Measurements from ENCODE around the gene ADD3. TPM values are rescaled to one million over a fixed set of nuclear protein-coding genes. Genes with fewer than 3 reads are reported as not detected.

Gene ADD3
- total and polyA plus RNA-seq, 5 donors: 47.4 to 146 (median 122) TPM

- intact Hi-C loops (cut with DNase I): no loop called here
- H3K4me1 ChIP-seq (ENCODE audit: control insufficient read depth, insufficient read depth, low read length): peaks cover 5% of the 10 kb centered on the region
- no peak overlapping the region for H3K27ac ChIP-seq (ENCODE audit: low read length)
- no peaks in the 10 kb centered on the region for H3K27me3 ChIP-seq (ENCODE audit: control insufficient read depth, insufficient read depth)
- peak overlapping the region; percentile 27 for H3K4me3 ChIP-seq (ENCODE audit: low read length)
- H3K9me3 ChIP-seq (ENCODE audit: control insufficient read depth, low read length): no peaks in the 10 kb centered on the region
- DNase-seq: peak in 2 of 3 donors; percentile 27 to 47
- peak; percentile 66 to 81 for ATAC-seq
- 9% methylated on average over 10 of the region's 10 CpGs for WGBS
These were observed 161.1 kb downstream of the ADD3 start for GRCh38 chr10:110168601-110169481.

DNA sequence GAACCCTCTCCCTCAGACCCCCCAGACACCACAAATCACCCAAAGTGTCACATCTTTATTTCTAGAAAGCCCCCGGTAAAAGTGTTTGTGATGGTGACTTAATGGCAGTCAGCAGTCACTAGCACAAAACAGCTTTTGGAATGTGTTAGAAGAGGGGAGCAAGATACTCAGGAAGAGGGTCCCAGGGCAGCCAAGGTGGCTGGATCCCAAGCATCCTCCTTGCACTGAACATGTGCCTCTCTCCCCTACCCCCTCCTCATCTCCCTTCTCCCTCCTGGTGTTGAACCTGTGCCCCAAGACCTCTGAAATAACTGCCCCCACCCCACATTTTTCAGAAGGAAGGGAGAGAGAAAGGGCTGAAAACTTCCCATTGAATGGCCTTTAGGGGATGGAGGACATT lies 161.8 kb downstream of the ADD3 start:
- Histone ChIP-seq H3K4me3 (ENCODE audit: low read length) (no peak overlapping the region), H3K27ac (ENCODE audit: low read length) (no peak overlapping the region), H3K27me3 (ENCODE audit: control insufficient read depth, insufficient read depth) (no peaks in the 10 kb centered on the region), H3K4me1 (ENCODE audit: control insufficient read depth, insufficient read depth, low read length) (peaks cover 5% of the 10 kb centered on the region), H3K9me3 (ENCODE audit: control insufficient read depth, low read length) (no peaks in the 10 kb centered on the region)
- 24% methylated on average over 1 of the region's 1 CpG for WGBS
- intact Hi-C loops (cut with DNase I): no loop called here
- DNase-seq (no peak), ATAC-seq (no peak)

DNA sequence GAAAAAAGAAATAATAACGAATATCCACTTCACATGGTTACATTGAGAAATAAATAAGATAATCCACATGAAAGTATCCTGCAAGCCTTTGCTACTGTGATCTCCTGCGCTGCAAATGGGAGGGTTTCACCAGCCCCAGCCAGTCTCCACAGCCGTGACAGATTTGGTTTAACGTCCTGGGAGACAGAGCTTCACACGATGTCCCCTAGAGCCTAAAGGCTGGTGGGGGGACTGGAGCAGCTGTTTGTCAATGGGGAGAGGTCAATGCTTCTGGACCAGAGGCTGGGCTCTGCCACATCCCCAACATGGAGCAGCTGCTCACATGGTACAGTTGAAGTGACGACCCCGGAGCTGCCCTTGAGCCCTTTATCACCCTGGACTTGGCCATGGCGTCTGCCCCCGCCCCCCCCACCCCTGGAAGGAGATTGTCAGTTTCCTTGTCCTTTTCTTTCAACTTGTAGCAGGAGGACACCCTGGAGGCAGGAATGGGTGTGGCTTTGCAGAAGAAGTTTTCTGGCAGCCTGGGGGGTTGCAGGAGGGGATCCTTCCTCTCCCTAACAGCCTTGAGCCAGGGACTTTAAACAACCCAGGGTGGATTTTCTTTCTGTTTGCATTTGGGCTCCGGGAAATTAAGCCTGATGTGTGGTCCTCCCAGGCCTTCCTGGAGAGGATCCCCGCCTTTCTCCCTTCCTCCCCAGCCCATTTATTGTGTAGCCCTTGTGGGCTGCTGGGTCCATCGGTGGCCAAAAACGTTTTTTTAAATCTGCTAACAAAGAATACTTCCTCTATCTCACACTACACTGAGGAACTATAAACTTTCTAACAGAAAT lies 162.6 kb downstream of the ADD3 start:
- DNase-seq: peak in 2 of 3 donors; percentile 50 to 56
- 15% methylated on average over 13 of the region's 13 CpGs for WGBS
- H3K27me3 ChIP-seq (ENCODE audit: control insufficient read depth, insufficient read depth): no peaks in the 10 kb centered on the region
- no peaks in the 10 kb centered on the region for H3K9me3 ChIP-seq (ENCODE audit: control insufficient read depth, low read length)
- H3K27ac ChIP-seq (ENCODE audit: low read length): peak overlapping the region; percentile 42
- no peak overlapping the region for H3K4me3 ChIP-seq (ENCODE audit: low read length)
- peaks cover 5% of the 10 kb centered on the region for H3K4me1 ChIP-seq (ENCODE audit: control insufficient read depth, insufficient read depth, low read length)
- ATAC-seq: peak; percentile 66 to 85
- intact Hi-C loops (cut with DNase I): no loop called here

DNA sequence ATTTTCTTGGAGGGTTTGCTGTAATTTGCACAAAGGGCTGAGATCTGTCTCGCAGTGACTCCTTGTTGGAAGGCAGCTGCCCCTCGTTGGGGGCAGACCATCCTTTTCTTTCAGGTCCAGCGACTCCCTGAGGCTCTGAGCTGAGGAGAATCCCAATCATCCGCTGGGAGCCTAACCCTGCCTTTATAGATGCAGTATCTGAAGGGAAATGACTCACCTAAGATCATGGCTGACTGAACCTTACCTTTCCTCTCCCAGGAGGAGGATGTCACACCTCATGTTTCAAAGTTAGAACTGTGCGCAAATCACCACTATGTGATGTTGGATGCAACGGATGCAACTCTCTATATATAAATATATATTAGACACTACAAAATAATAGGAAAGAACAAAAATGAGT lies 163.2 kb downstream of the ADD3 start:
- intact Hi-C loops (cut with DNase I): no loop called here
- Histone ChIP-seq H3K27ac (ENCODE audit: low read length) (peak overlapping the region; percentile 3), H3K4me3 (ENCODE audit: low read length) (no peak overlapping the region), H3K27me3 (ENCODE audit: control insufficient read depth, insufficient read depth) (no peaks in the 10 kb centered on the region), H3K9me3 (ENCODE audit: control insufficient read depth, low read length) (no peaks in the 10 kb centered on the region), H3K4me1 (ENCODE audit: control insufficient read depth, insufficient read depth, low read length) (peaks cover 5% of the 10 kb centered on the region)
- DNase-seq: no peak
- 55% methylated on average over 6 of the region's 6 CpGs for WGBS
- peak in 1 of 2 donors; percentile 34 for ATAC-seq

DNA sequence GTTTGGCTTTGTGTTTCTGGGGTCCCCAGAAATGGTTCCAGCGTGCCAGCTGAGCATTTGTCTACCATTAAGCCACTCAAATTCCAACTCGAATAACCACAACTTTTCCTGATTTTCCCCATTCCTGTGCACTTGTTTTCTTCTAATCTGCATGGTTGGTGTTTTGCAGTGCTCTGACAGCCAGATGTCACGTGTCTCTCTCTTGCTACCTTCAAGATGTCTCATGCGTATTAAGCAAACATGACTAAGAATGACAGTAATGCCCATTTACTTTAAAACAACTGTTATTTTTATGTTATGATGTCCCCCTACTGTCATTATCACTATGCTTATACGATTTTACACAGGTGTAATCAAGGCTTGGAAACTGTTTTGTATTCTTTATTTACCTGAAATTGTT lies 164.4 kb downstream of the ADD3 start:
- ATAC-seq (no peak), DNase-seq (no peak)
- intact Hi-C loops (cut with DNase I): no loop called here
- H3K27ac ChIP-seq (ENCODE audit: low read length): no peak overlapping the region
- no peaks in the 10 kb centered on the region for H3K27me3 ChIP-seq (ENCODE audit: control insufficient read depth, insufficient read depth)
- H3K4me3 ChIP-seq (ENCODE audit: low read length): no peak overlapping the region
- 85% methylated on average over 5 of the region's 5 CpGs for WGBS
- H3K4me1 ChIP-seq (ENCODE audit: control insufficient read depth, insufficient read depth, low read length): peaks cover 5% of the 10 kb centered on the region
- no peaks in the 10 kb centered on the region for H3K9me3 ChIP-seq (ENCODE audit: control insufficient read depth, low read length)

DNA sequence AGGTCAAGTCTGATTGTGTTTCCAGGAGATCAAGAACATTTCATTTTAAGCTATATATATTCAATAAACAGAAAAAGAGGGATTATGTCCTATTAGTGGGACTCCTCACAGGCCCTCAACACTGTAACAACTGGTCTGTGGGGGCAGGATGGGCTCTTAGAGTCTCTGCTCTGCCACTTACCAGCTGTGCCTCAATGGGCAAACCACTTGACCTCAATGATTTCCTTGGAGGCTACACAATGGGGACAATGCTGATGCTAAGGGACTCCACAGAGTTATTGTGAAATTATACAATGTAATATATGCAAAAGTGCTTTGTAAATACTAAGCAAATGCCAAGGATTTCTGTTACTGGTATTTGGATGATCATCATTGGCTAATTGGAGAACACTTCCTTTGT lies 166.4 kb downstream of the ADD3 start:
- ATAC-seq (no peak), DNase-seq (no peak)
- intact Hi-C loops (cut with DNase I): loop anchor here in 1 of 4 donors (1.0 kb wide), 1 partner anchor 18 kb away; no protein-coding TSS in a partner anchor
- Histone ChIP-seq H3K4me3 (ENCODE audit: low read length) (no peak overlapping the region), H3K27ac (ENCODE audit: low read length) (no peak overlapping the region), H3K27me3 (ENCODE audit: control insufficient read depth, insufficient read depth) (no peaks in the 10 kb centered on the region), H3K9me3 (ENCODE audit: control insufficient read depth, low read length) (no peaks in the 10 kb centered on the region), H3K4me1 (ENCODE audit: control insufficient read depth, insufficient read depth, low read length) (peaks cover 3% of the 10 kb centered on the region)

DNA sequence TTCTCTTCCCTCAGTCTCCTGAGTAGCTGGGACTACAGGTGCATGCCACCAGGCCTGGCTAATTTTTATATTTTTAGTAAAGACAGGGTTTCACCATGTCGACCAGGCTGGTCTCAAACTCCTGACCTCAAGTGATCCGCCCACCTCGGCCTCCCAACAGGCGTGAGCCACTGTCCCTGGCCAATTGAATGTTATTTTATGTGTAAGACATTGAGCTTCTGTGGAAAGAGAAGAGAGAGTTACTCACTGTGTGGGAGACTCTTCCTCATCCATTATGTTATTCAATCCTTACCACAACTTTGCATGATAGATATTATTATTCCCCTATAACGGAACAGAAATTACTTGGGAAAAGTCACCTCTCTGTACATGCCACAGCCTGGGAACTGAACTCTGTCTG lies 167.0 kb downstream of the ADD3 start:
- Histone ChIP-seq H3K27me3 (ENCODE audit: control insufficient read depth, insufficient read depth) (no peaks in the 10 kb centered on the region), H3K4me3 (ENCODE audit: low read length) (no peak overlapping the region), H3K27ac (ENCODE audit: low read length) (no peak overlapping the region), H3K4me1 (ENCODE audit: control insufficient read depth, insufficient read depth, low read length) (peaks cover 3% of the 10 kb centered on the region), H3K9me3 (ENCODE audit: control insufficient read depth, low read length) (no peaks in the 10 kb centered on the region)
- intact Hi-C loops (cut with DNase I): loop anchor here in 1 of 4 donors (1.0 kb wide), 1 partner anchor 19 kb away; no protein-coding TSS in a partner anchor
- 96% methylated on average over 5 of the region's 5 CpGs for WGBS
- no peak for DNase-seq
- no peak for ATAC-seq

DNA sequence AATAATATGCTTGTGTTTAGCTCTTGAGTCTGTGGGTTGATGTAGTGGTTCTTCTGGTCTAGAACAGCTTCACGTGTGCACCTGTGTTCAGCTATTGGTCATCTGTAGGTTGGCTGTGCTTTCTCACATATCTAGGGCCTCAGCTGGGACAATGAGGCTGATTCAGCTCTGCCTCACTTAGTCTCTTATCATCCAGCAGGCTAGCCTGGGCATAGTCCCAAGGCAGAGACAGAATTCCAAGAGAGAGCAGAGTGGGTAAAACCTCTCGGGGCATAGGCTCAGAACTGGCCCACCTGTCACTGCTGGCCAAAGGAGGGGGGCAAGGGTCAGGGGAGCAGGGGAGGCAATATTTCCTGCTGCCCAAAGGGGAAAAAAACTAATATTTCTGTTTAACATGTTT lies 167.6 kb downstream of the ADD3 start:
- Histone ChIP-seq H3K4me1 (ENCODE audit: control insufficient read depth, insufficient read depth, low read length) (no peaks in the 10 kb centered on the region), H3K27me3 (ENCODE audit: control insufficient read depth, insufficient read depth) (no peaks in the 10 kb centered on the region), H3K4me3 (ENCODE audit: low read length) (no peak overlapping the region), H3K27ac (ENCODE audit: low read length) (no peak overlapping the region), H3K9me3 (ENCODE audit: control insufficient read depth, low read length) (no peaks in the 10 kb centered on the region)
- peak; percentile 48 to 53 for ATAC-seq
- intact Hi-C loops (cut with DNase I): no loop called here
- 61% methylated on average over 2 of the region's 2 CpGs for WGBS
- DNase-seq: no peak

DNA sequence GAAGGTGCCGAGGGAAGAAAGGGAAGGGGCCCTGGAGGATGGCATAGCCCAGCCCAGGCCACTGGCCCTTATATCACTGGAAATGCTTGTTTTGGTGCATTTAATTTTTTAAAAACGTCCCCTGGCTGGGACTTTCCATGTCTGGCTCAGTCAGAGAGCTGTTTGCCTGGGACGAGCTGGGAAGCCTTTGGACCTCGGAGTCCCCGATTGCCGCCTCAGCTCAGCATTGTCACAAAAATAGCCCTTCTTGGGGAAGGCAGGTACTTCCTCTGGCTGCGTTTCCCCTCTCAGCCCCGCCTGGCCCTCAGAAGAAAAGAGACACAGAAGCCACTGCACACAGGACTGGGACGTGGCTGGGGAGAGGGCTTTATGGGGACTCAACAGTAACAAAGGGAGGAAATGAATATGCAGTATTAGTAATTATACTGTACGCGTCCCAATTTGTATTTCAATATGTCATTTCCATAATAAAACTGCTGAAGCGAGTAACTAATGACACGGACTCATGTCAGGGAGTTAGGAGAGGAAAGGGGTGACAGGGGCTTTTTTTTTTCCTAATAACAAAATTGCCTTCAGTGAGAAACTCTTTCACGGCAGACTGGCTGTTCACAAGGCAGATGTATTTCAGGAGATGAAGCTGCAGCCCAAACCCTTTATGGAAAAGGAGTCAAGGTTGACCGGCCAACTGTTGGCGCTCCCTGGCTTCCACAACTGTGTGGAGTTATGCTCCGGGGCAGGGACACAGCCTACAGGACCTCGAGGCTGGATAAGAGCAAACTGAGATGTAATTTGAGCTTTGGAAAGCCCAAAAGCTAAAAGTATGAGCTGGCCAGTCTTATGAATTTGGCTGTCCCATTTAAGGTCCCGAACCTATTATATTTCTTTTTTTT lies 168.6 kb downstream of the ADD3 start:
- ATAC-seq (peak; percentile 58 to 77), DNase-seq (peak in 1 of 3 donors; percentile 51)
- Histone ChIP-seq H3K27me3 (ENCODE audit: control insufficient read depth, insufficient read depth) (no peaks in the 10 kb centered on the region), H3K4me1 (ENCODE audit: control insufficient read depth, insufficient read depth, low read length) (peaks cover under 1% of the 10 kb centered on the region), H3K9me3 (ENCODE audit: control insufficient read depth, low read length) (no peaks in the 10 kb centered on the region), H3K27ac (ENCODE audit: low read length) (peak overlapping the region; percentile 63), H3K4me3 (ENCODE audit: low read length) (no peak overlapping the region)
- WGBS: 32% methylated on average over 19 of the region's 19 CpGs
- intact Hi-C loops (cut with DNase I): no loop called here

GRCh38 chr10:110179220-110179619 lies 171.4 kb downstream of the ADD3 start:
- DNase-seq (no peak), ATAC-seq (no peak)
- WGBS: 85% methylated on average over 7 of the region's 7 CpGs
- Histone ChIP-seq H3K27me3 (ENCODE audit: control insufficient read depth, insufficient read depth) (no peaks in the 10 kb centered on the region), H3K4me1 (ENCODE audit: control insufficient read depth, insufficient read depth, low read length) (peaks cover 2% of the 10 kb centered on the region), H3K4me3 (ENCODE audit: low read length) (no peak overlapping the region), H3K27ac (ENCODE audit: low read length) (no peak overlapping the region), H3K9me3 (ENCODE audit: control insufficient read depth, low read length) (no peaks in the 10 kb centered on the region)
- intact Hi-C loops (cut with DNase I): no loop called here
